Keratinocyte (primary cell): ENCODE data around the gene EIF2A.

Experiments
- EZH2 ChIP-seq: IDR thresholded peaks from one replicate; pipeline ENCODE4 v1.6.1; 2012; ENCODE audit warnings: inconsistent platforms, mild to moderate bottlenecking, low read length, moderate library complexity
- TF ChIP-seq, protein P1 (sequence below), 3 experiments: IDR thresholded peaks in 1 of 3; conservative IDR thresholded peaks in 1 of 3; optimal IDR thresholded peaks in 1 of 3; 2 replicates in 2 of 3; 3 replicates in 1 of 3; pipeline versions ENCODE3 to v1.5.1; 2011; ENCODE audit warnings: low read length in 3 of 3, mild to moderate bottlenecking in 3 of 3, moderate library complexity in 2 of 3, control low read depth in 1 of 3, inconsistent platforms in 1 of 3; ENCODE audit not compliant: insufficient read depth in 2 of 3; ENCODE audit errors: extremely low read depth in 1 of 3

DNA sequence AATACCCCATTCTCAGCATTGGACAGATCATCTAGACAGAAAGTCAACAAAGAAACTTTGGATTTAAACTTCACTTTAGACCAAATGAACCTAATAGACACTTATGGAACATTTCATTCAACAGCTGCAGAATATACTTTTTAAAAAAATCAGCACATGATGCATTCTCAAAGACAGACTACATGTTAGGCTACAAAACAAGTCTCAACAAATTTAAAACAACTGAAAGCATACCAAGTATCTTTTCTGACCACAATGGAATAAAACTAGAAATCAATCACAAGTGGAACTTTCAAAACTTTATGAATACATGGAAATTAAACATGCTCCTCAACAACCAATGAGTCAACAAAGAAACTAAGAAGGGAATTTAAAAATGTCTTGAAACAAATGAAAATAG lies 38.2 kb upstream of the EIF2A start:
- TF ChIP-seq, protein P1, sequence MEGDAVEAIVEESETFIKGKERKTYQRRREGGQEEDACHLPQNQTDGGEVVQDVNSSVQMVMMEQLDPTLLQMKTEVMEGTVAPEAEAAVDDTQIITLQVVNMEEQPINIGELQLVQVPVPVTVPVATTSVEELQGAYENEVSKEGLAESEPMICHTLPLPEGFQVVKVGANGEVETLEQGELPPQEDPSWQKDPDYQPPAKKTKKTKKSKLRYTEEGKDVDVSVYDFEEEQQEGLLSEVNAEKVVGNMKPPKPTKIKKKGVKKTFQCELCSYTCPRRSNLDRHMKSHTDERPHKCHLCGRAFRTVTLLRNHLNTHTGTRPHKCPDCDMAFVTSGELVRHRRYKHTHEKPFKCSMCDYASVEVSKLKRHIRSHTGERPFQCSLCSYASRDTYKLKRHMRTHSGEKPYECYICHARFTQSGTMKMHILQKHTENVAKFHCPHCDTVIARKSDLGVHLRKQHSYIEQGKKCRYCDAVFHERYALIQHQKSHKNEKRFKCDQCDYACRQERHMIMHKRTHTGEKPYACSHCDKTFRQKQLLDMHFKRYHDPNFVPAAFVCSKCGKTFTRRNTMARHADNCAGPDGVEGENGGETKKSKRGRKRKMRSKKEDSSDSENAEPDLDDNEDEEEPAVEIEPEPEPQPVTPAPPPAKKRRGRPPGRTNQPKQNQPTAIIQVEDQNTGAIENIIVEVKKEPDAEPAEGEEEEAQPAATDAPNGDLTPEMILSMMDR (optimal IDR thresholded peaks at IDR 0.05 in 1 of 3, IDR thresholded peaks at IDR 0.05 in 1 of 3, conservative IDR thresholded peaks at IDR 0.05 in 1 of 3; ENCODE audit: extremely low read depth in 1 of 3, insufficient read depth in 2 of 3, low read length in 3 of 3), result no peak
- no peak for TF ChIP-seq EZH2
